ENCODE measurements around the gene SNORC. TPM values are rescaled to one million over a fixed set of nuclear protein-coding genes. Genes with fewer than 3 reads are reported as not detected.

Gene SNORC
- total and polyA plus RNA-seq, 10 of the 15 experiments (the other 5 are each of a cell fraction or from before 2014, with no cell fraction given), result 0.04 to 0.74 (median 0.45) TPM; not detected in 4

GRCh38 chr2:232892221-232892620, 22.2 kb downstream of the SNORC start:
- POLR2A ChIA-PET, result no interaction called here
- no peaks in the 10 kb centered on the region for H4K20me1 ChIP-seq (ENCODE audit: control insufficient read depth, insufficient read depth)
- H3K36me3 ChIP-seq (ENCODE audit: control insufficient read depth in 2 of 2, insufficient read depth in 2 of 2, low read length in 1 of 2), result no peaks in the 10 kb centered on the region
- H2AFZ ChIP-seq (ENCODE audit: control insufficient read depth, low read depth, low read length), result no peak overlapping the region
- in situ Hi-C loops (cut with MboI) (no loop called here), intact Hi-C loops (cut with micrococcal nuclease; ENCODE audit: unreplicated experiment) (no loop called here)
- TF ChIP-seq ESRRA (IDR thresholded peaks at IDR 0.05; ENCODE audit: low read length) (no peak), RBBP5 (conservative IDR thresholded peaks at IDR 0.05) (no peak), MEF2A (IDR thresholded peaks at IDR 0.05; ENCODE audit: insufficient read depth, low read depth, low read length) (no peak), RAD21 (IDR thresholded peaks at IDR 0.05; ENCODE audit: insufficient read depth, low read depth, low read length) (no peak), RFX5 (IDR thresholded peaks at IDR 0.05; ENCODE audit: low read depth, low read length) (no peak), ELK1 (IDR thresholded peaks at IDR 0.05; ENCODE audit: low read depth, low read length) (no peak), NR2F1 (conservative IDR thresholded peaks at IDR 0.05) (no peak), BRCA1 (IDR thresholded peaks at IDR 0.05; ENCODE audit: low read depth, low read length) (no peak), SMARCA5 (IDR thresholded peaks at IDR 0.05) (no peak), ETV6 (conservative IDR thresholded peaks at IDR 0.05 in 1 of 2, IDR thresholded peaks at IDR 0.05 in 1 of 2; ENCODE audit: borderline replicate concordance in 1 of 2, low read depth in 1 of 2) (no peak), DPF2 (IDR thresholded peaks at IDR 0.05) (no peak), CREB1 (IDR thresholded peaks at IDR 0.05; ENCODE audit: low read depth) (no peak), EZH2 (IDR thresholded peaks at IDR 0.05; ENCODE audit: borderline replicate concordance, control insufficient read depth, low read depth, low read length) (no peak), BMI1 (IDR thresholded peaks at IDR 0.05; ENCODE audit: borderline replicate concordance) (no peak), TAF1 (IDR thresholded peaks at IDR 0.05; ENCODE audit: borderline replicate concordance, low read depth, low read length) (no peak), GABPA (IDR thresholded peaks at IDR 0.05; ENCODE audit: low read depth) (no peak), ZNF24 (IDR thresholded peaks at IDR 0.05) (no peak), TCF7 (IDR thresholded peaks at IDR 0.05; ENCODE audit: borderline replicate concordance) (no peak), NFYB (IDR thresholded peaks at IDR 0.05; ENCODE audit: insufficient read depth, low read depth, low read length) (no peak), IKZF1 (conservative IDR thresholded peaks at IDR 0.05) (no peak)
- H3K27ac ChIP-seq (ENCODE audit: control insufficient read depth, insufficient read depth), result no peak overlapping the region
- RAD21 ChIA-PET (ENCODE audit: unreplicated experiment), result no interaction called here
- H3K79me2 ChIP-seq (ENCODE audit: control insufficient read depth, insufficient read depth, low read length), result no peaks in the 10 kb centered on the region
- H3K4me3 ChIP-seq, result no peak overlapping the region
- SMC1A ChIA-PET (ENCODE audit: uncharacterized antibody, unreplicated experiment), result no interaction called here
- no peak for ATAC-seq
- H3K9me3 ChIP-seq (replicated peaks; ENCODE audit: control insufficient read depth, insufficient read depth, low read length), result no peaks in the 10 kb centered on the region
- no peak for FAIRE-seq
- BruUV-seq (replicated peaks), result no TSS peak
- H3K4me2 ChIP-seq (ENCODE audit: control insufficient read depth, insufficient read depth), result no peak overlapping the region
- CTCF ChIA-PET, result no interaction called here
- 47% methylated on average over 13 of the region's 13 CpGs for whole genome bisulfite sequencing (ENCODE audit: insufficient coverage, insufficient replicate concordance, low lambda C conversion rate, missing lambda C conversion rate)
- H3K27me3 ChIP-seq (replicated peaks in 1 of 2; ENCODE audit: control insufficient read depth in 2 of 2, insufficient read depth in 2 of 2, low read length in 1 of 2), result no peaks in the 10 kb centered on the region
- H3K9ac ChIP-seq (ENCODE audit: control insufficient read depth, insufficient read depth, low read length), result no peak overlapping the region
- H3K4me1 ChIP-seq (ENCODE audit: control insufficient read depth, insufficient read depth, low read length), result no peaks in the 10 kb centered on the region
- DNase-seq (ENCODE audit: low read depth, low spot score), result no peak

All from GM12878 (cell line).